Hepatocyte (in vitro differentiated cells): ENCODE data around the gene BEND7. TPM values are rescaled to one million over a fixed set of nuclear protein-coding genes. Genes with fewer than 3 reads are reported as not detected.

ENCODE experiments used
- DNase-seq: peaks from one replicate; pipeline ENCODE4 v3.0.0-alpha.2; 2016; ENCODE audit warnings: low spot score
- H2AFZ ChIP-seq: fragments of 200-600 bp; sonication (generic); 2 replicates; pipeline ENCODE4 v1.6.0; 2016; ENCODE audit warnings: antibody characterized with exemption, mild to moderate bottlenecking
- H3K27ac ChIP-seq: fragments of 200-600 bp; sonication (generic); 2 replicates; pipeline ENCODE4 v1.5.1; 2016; ENCODE audit warnings: mild to moderate bottlenecking
- H3K27me3 ChIP-seq: fragments of 200-600 bp; sonication (generic); 2 replicates; pipeline ENCODE4 v1.6.1; 2016
- H3K36me3 ChIP-seq: fragments of 200-600 bp; sonication (generic); replicated peaks from 2 replicates; pipeline ENCODE4 v1.5.1; 2016; ENCODE audit warnings: low read depth; ENCODE audit not compliant: insufficient read depth
- H3K4me1 ChIP-seq: fragments of 200-600 bp; sonication (generic); 2 replicates; pipeline ENCODE4 v1.5.1; 2016; ENCODE audit warnings: mild to moderate bottlenecking, moderate library complexity; ENCODE audit not compliant: insufficient read depth
- H3K4me2 ChIP-seq: fragments of 200-600 bp; sonication (generic); 2 replicates; pipeline ENCODE4 v1.6.0; 2016
- H3K4me3 ChIP-seq: fragments of 200-600 bp; sonication (generic); 2 replicates; pipeline ENCODE4 v1.5.1; 2016; ENCODE audit warnings: mild to moderate bottlenecking
- H3K79me2 ChIP-seq: fragments of 200-600 bp; sonication (generic); 2 replicates; pipeline ENCODE4 v1.6.0; 2017; ENCODE audit warnings: mild to moderate bottlenecking
- H3K9me2 ChIP-seq: fragments of 200-600 bp; sonication (generic); replicated peaks from 2 replicates; pipeline ENCODE4 v1.6.0; 2017; ENCODE audit warnings: mild to moderate bottlenecking; ENCODE audit not compliant: insufficient read depth
- H3K9me3 ChIP-seq: fragments of 200-600 bp; sonication (generic); 2 replicates; pipeline ENCODE4 v1.5.1; 2016; ENCODE audit warnings: low read depth, mild to moderate bottlenecking
- H4K20me1 ChIP-seq: fragments of 200-600 bp; sonication (generic); 2 replicates; pipeline ENCODE4 v1.6.0; 2016; ENCODE audit warnings: mild to moderate bottlenecking; ENCODE audit not compliant: insufficient read depth, poor library complexity, severe bottlenecking
- CTCF ChIP-seq: fragments of 200-600 bp; sonication (generic); IDR thresholded peaks from 2 replicates; pipeline ENCODE4 v1.5.1; 2016; ENCODE audit warnings: antibody characterized with exemption, mild to moderate bottlenecking; ENCODE audit not compliant: poor library complexity
- EZH2 ChIP-seq: fragments of 200-600 bp; sonication (generic); IDR thresholded peaks from 2 replicates; pipeline ENCODE4 v1.6.1; 2016; ENCODE audit warnings: antibody characterized with exemption, mild to moderate bottlenecking, borderline replicate concordance
- EZH2phosphoT487 ChIP-seq: fragments of 200-600 bp; sonication (generic); IDR thresholded peaks from one replicate; pipeline ENCODE4 v1.6.1; 2018; ENCODE audit warnings: antibody characterized with exemption, mild to moderate bottlenecking, low read depth, moderate library complexity; ENCODE audit not compliant: unreplicated experiment, severe bottlenecking
- WGBS: methylation state at CpG from one replicate; pipeline ENCODE4 v1.1.6; 2016; ENCODE audit warnings: low lambda C conversion rate; ENCODE audit errors: missing lambda C conversion rate; 5-methylcytosine and 5-hydroxymethylcytosine counted together
- polyA plus RNA-seq: library from polyadenylated mRNA; unstranded; fragments of >200 nt; fragmentation: Nextera tagmentation; extraction: Ambion mirVana; gene quantifications from 2 replicates; pipeline ENCODE4 v1.2.1, GENCODE V29; 2016
- total RNA-seq: library from RNA; depleted of rRNA; stranded (reverse); fragments of >200 nt; gene quantifications from 2 replicates; pipeline ENCODE4 v1.2.3, GENCODE V29; 2014

BEND7 gene
- total and polyA plus RNA-seq, 2 experiments from 2014 or later: 7.6 to 8.2 TPM

- H3K79me2 ChIP-seq: no peaks in the 10 kb centered on the region
- 98% methylated on average over 19 of the region's 19 CpGs for WGBS
- no peaks in the 10 kb centered on the region for H3K4me1 ChIP-seq
- H3K27me3 ChIP-seq: no peaks in the 10 kb centered on the region
- no peak overlapping the region for H2AFZ ChIP-seq
- no peak overlapping the region for H3K27ac ChIP-seq
- H3K9me2 ChIP-seq: no peaks in the 10 kb centered on the region
- no peak for DNase-seq
- TF ChIP-seq CTCF (no peak), EZH2 (no peak)
- H3K4me3 ChIP-seq: no peak overlapping the region
- H3K9me3 ChIP-seq: no peaks in the 10 kb centered on the region
- H4K20me1 ChIP-seq: no peaks in the 10 kb centered on the region
- H3K36me3 ChIP-seq: no peaks in the 10 kb centered on the region
- H3K4me2 ChIP-seq: no peak overlapping the region
Measured at GRCh38 chr10:13472359-13472758, 56.5 kb downstream of the BEND7 start.

DNA sequence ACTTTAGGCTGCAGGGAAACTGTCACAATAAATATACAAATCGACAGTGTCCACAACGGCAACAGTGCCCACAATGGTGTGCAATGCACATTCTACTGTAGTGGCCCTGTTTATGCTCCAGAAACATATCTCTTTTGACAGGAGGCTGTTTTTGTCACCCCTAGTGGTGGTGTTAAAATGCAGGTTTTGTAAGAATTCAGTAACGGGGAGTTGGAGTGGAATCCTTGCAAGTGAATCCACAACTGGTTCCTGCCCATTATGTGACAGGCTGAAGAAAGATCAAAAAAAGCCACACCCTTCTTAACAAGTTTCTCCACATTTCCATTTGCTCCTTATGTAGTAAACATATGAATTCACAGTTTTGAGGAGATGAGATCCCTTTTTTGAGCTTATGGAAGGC lies 58.5 kb downstream of the BEND7 start:
- TF ChIP-seq EZH2phosphoT487 (no peak), CTCF (no peak), EZH2 (no peak)
- no peaks in the 10 kb centered on the region for H3K4me1 ChIP-seq
- no peak overlapping the region for H2AFZ ChIP-seq
- H3K4me3 ChIP-seq: no peak overlapping the region
- no peak overlapping the region for H3K27ac ChIP-seq
- no peaks in the 10 kb centered on the region for H4K20me1 ChIP-seq
- H3K9me3 ChIP-seq: no peaks in the 10 kb centered on the region
- no peaks in the 10 kb centered on the region for H3K79me2 ChIP-seq
- DNase-seq: no peak
- H3K27me3 ChIP-seq: no peaks in the 10 kb centered on the region
- no peaks in the 10 kb centered on the region for H3K9me2 ChIP-seq
- H3K4me2 ChIP-seq: no peak overlapping the region
- WGBS: 67% methylated on average over 3 of the region's 3 CpGs
- H3K36me3 ChIP-seq: no peaks in the 10 kb centered on the region

- H2AFZ ChIP-seq: no peak overlapping the region
- no peaks in the 10 kb centered on the region for H3K4me1 ChIP-seq
- TF ChIP-seq EZH2phosphoT487 (no peak), CTCF (no peak), EZH2 (no peak)
- H3K27ac ChIP-seq: no peak overlapping the region
- no peaks in the 10 kb centered on the region for H4K20me1 ChIP-seq
- no peak overlapping the region for H3K4me3 ChIP-seq
- H3K27me3 ChIP-seq: no peaks in the 10 kb centered on the region
- no peak for DNase-seq
- no peaks in the 10 kb centered on the region for H3K36me3 ChIP-seq
- no peak overlapping the region for H3K4me2 ChIP-seq
- no peaks in the 10 kb centered on the region for H3K9me2 ChIP-seq
- no peaks in the 10 kb centered on the region for H3K79me2 ChIP-seq
- no peaks in the 10 kb centered on the region for H3K9me3 ChIP-seq
Measured at GRCh38 chr10:13462551-13462950, 66.3 kb downstream of the BEND7 start.

DNA sequence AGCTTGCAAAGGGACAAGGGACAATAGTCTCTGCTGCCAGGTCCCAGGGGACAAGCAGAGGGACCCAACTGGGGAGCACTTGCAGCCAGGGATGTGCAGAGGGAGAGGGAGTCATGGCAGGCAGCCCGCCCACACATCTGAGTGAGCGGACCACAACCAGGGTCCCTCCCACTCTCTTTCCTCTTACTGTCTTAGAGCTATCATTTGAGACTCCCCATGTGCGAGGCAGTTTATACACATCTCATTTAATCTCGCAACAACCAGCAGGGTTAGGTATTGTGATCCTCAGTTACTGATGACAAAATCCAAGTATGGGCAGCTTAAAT lies 70.2 kb downstream of the BEND7 start:
- 97% methylated on average over 4 of the region's 4 CpGs for WGBS
- H3K79me2 ChIP-seq: no peaks in the 10 kb centered on the region
- H3K27me3 ChIP-seq: no peaks in the 10 kb centered on the region

More for the DNA sequence above, 70.2 kb downstream of the BEND7 start:
- no peak for DNase-seq
- Histone ChIP-seq H3K4me3 (no peak overlapping the region), H3K4me1 (no peaks in the 10 kb centered on the region), H2AFZ (no peak overlapping the region), H3K4me2 (no peak overlapping the region), H4K20me1 (no peaks in the 10 kb centered on the region), H3K9me2 (no peaks in the 10 kb centered on the region), H3K27ac (no peak overlapping the region), H3K36me3 (no peaks in the 10 kb centered on the region), H3K9me3 (no peaks in the 10 kb centered on the region)
- TF ChIP-seq EZH2phosphoT487 (no peak), CTCF (no peak), EZH2 (no peak)
